ENCODE measurements around the gene PHF2. TPM values are rescaled to one million over a fixed set of nuclear protein-coding genes. Genes with fewer than 3 reads are reported as not detected.

PHF2 gene
- total RNA-seq, 4 donors from 2014 or later = 23.3 to 33.1 (median 28.6) TPM

GRCh38 chr9:93726147-93726546, 149.8 kb downstream of the PHF2 start:
- no peak overlapping the region for H3K4me3 ChIP-seq (ENCODE audit: low read depth, poor library complexity, severe bottlenecking)
- no peak for TF ChIP-seq POLR2A (IDR thresholded peaks at IDR 0.05)
- TF ChIP-seq, protein P1, sequence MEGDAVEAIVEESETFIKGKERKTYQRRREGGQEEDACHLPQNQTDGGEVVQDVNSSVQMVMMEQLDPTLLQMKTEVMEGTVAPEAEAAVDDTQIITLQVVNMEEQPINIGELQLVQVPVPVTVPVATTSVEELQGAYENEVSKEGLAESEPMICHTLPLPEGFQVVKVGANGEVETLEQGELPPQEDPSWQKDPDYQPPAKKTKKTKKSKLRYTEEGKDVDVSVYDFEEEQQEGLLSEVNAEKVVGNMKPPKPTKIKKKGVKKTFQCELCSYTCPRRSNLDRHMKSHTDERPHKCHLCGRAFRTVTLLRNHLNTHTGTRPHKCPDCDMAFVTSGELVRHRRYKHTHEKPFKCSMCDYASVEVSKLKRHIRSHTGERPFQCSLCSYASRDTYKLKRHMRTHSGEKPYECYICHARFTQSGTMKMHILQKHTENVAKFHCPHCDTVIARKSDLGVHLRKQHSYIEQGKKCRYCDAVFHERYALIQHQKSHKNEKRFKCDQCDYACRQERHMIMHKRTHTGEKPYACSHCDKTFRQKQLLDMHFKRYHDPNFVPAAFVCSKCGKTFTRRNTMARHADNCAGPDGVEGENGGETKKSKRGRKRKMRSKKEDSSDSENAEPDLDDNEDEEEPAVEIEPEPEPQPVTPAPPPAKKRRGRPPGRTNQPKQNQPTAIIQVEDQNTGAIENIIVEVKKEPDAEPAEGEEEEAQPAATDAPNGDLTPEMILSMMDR (IDR thresholded peaks at IDR 0.05) = no peak
- intact Hi-C loops (cut with DNase I; ENCODE audit: low total_unique reads) = no loop called here
- WGBS, 2 donors = 86 to 90% methylated on average over 7 of the region's 7 CpGs
- DNase-seq (ENCODE audit: low spot score in 2 of 2) = no peak

Small RNA genes lying within 50 kb of the gene (microRNA-seq; reads per million reads assigned to microRNA genes)
- gene MIR548AU (ENCODE audit: borderline number of aligned reads in 1 of 2, borderline replicate concordance in 2 of 2) = 0 reads per million in 2 donors

Other genes with a start within 250 kb of the PHF2 start
- gene FAM120A, start 124.9 kb upstream of the PHF2 start, total RNA-seq = 10 to 100 TPM; 58.1 to 80.5 (median 65.0) TPM
- 10 to 100 TPM; 25.0 to 44.2 (median 40.0) TPM for gene FAM120AOS, start 123.0 kb upstream of the PHF2 start, total RNA-seq